ENCODE results near the gene SSX4B. TPM values are rescaled to one million over a fixed set of nuclear protein-coding genes. Genes with fewer than 3 reads are reported as not detected.
"Not testable (repeated sequence)": the region's sequence is repeated elsewhere in the genome, so short reads cannot be mapped to it uniquely, and the experiment has no call there.

Gene SSX4B
- total RNA-seq, 3 donors from 2014 or later: not detected

- H3K4me3 ChIP-seq; H3K36me3 ChIP-seq; H3K27me3 ChIP-seq; H3K4me1 ChIP-seq; H3K27ac ChIP-seq; intact Hi-C loops (cut with DNase I; ENCODE audit: low total_unique reads); H3K9me3 ChIP-seq; DNase-seq (ENCODE audit: low spot score in 2 of 2): not testable (repeated sequence)
Observed at GRCh38 chrX:48383239-48383638, 28.5 kb downstream of the SSX4B start, which contains the start of gene SSX4. TSS of gene SSX4 (plus strand) at chrX:48383539. CDS start at chrX:48384054, 515 bp downstream.

- H3K27ac ChIP-seq; intact Hi-C loops (cut with DNase I; ENCODE audit: low total_unique reads); H3K9me3 ChIP-seq; H3K4me3 ChIP-seq; H3K36me3 ChIP-seq; H3K4me1 ChIP-seq; H3K27me3 ChIP-seq; DNase-seq (ENCODE audit: low spot score in 2 of 2): not testable (repeated sequence)
Observed at GRCh38 chrX:48370408-48370807, 41.4 kb downstream of the SSX4B start.

- H3K4me1 ChIP-seq; H3K36me3 ChIP-seq; intact Hi-C loops (cut with DNase I; ENCODE audit: low total_unique reads); H3K4me3 ChIP-seq; DNase-seq (ENCODE audit: low spot score in 2 of 2); H3K27ac ChIP-seq; H3K27me3 ChIP-seq; H3K9me3 ChIP-seq: not testable (repeated sequence)
Observed at GRCh38 chrX:48367717-48368408, 43.9 kb downstream of the SSX4B start.

DNA sequence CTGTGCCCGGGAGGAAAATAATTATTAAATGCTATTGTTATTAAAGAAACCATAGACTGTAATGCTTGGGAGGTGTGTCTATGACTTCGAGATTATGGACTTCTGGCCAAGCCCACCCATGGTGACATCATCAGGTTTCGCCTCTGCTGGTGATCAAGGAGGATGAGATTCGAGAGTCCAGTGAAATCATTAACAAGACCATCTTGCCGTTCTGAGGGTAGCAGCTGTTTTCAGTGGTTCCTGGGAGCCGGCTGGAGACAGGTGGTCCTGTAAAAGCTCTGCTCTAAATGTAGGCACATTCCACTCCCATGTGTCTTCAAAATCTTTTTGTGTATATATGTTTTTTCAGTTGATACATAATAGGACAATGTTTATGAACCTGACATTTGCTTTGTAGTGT lies 52.5 kb downstream of the SSX4B start:
- H3K27ac ChIP-seq: not testable (repeated sequence)

GRCh38 chrX:48357681-48358080 lies 54.1 kb downstream of the SSX4B start:
- H3K4me3 ChIP-seq: no peak overlapping the region
- no peaks in the 10 kb centered on the region for H3K36me3 ChIP-seq
- H3K27me3 ChIP-seq: peaks cover 0 to 4% of the 10 kb centered on the region in 2 donors
- intact Hi-C loops (cut with DNase I; ENCODE audit: low total_unique reads): no loop called here
- H3K9me3 ChIP-seq: peaks cover 0 to 4% of the 10 kb centered on the region in 2 donors
- no peaks in the 10 kb centered on the region for H3K4me1 ChIP-seq
- no peak overlapping the region for H3K27ac ChIP-seq
- no peak for DNase-seq (ENCODE audit: low spot score in 2 of 2)
- no peak for TF ChIP-seq POLR2AphosphoS5 (IDR thresholded peaks at IDR 0.05)
- TF ChIP-seq, protein P1, sequence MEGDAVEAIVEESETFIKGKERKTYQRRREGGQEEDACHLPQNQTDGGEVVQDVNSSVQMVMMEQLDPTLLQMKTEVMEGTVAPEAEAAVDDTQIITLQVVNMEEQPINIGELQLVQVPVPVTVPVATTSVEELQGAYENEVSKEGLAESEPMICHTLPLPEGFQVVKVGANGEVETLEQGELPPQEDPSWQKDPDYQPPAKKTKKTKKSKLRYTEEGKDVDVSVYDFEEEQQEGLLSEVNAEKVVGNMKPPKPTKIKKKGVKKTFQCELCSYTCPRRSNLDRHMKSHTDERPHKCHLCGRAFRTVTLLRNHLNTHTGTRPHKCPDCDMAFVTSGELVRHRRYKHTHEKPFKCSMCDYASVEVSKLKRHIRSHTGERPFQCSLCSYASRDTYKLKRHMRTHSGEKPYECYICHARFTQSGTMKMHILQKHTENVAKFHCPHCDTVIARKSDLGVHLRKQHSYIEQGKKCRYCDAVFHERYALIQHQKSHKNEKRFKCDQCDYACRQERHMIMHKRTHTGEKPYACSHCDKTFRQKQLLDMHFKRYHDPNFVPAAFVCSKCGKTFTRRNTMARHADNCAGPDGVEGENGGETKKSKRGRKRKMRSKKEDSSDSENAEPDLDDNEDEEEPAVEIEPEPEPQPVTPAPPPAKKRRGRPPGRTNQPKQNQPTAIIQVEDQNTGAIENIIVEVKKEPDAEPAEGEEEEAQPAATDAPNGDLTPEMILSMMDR (IDR thresholded peaks at IDR 0.05): no peak
- no peak for TF ChIP-seq POLR2A (IDR thresholded peaks at IDR 0.05)

More for the DNA sequence above, 52.5 kb downstream of the SSX4B start:
- H3K4me1 ChIP-seq; DNase-seq (ENCODE audit: low spot score in 2 of 2); H3K36me3 ChIP-seq; intact Hi-C loops (cut with DNase I; ENCODE audit: low total_unique reads); H3K4me3 ChIP-seq; H3K9me3 ChIP-seq; H3K27me3 ChIP-seq: not testable (repeated sequence)

DNA sequence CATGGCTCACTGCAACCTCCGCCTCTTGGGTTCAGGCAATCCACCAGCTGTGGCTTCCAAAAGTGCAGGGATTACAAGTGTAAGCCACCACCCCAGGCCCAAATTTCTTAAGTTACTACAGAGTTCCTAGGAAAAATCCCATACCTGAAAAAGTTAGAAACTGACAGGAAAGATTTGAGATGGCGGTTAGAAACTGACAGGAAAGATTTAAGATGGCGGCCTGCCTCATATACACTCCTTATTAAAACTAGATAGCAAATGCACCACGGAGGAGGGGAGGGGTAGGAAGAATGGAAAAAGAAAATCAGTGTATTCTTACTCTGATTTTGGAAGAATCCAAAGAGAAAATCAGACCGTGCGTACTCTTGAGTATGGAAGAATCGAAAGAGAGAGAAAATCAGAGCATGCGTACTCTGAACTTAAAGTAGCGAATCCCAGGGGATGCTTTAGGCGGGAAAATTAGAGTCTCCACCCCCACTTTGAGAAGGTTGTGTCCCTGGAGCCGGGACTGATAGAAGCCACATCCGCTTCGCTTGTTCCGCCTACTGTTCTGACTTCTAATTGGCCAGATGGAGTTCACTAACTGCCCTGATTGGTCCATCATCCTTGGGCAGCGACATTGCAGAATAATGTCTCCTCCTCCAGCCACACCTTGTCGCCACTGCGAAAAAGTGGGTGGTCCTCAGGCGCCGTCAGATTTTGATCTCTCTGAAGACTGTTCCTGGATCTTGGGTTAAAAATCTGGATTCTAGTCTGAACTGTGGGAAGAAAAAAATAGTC lies 55.3 kb downstream of the SSX4B start, which contains the start of gene SSX3:
TSS of gene SSX3 (minus strand) at position 389 of the 780 bp plus-strand sequence. CDS start 1,454 bp downstream, outside the sequence.
- H3K36me3 ChIP-seq; H3K9me3 ChIP-seq; H3K4me3 ChIP-seq; DNase-seq (ENCODE audit: low spot score in 2 of 2); H3K4me1 ChIP-seq; intact Hi-C loops (cut with DNase I; ENCODE audit: low total_unique reads); H3K27me3 ChIP-seq; H3K27ac ChIP-seq: not testable (repeated sequence)

Other genes with a start within 250 kb of the SSX4B start
- gene SSX5, start 215.2 kb downstream of the SSX4B start, total RNA-seq: not detected
- gene SSX1, start 156.6 kb downstream of the SSX4B start, total RNA-seq: not detected
- gene SSX3, start 55.3 kb downstream of the SSX4B start, total RNA-seq: not detected
- gene SSX4, start 28.4 kb downstream of the SSX4B start, total RNA-seq: not detected
- 10 to 100 TPM in 1 of 3 donors, 1 to 10 TPM in 1, under 1 TPM in 1; 0.96 to 12.1 (median 3.8) TPM for gene SLC38A5, start 58.3 kb upstream of the SSX4B start, total RNA-seq
- gene FTSJ1, start 64.2 kb upstream of the SSX4B start, total RNA-seq: 10 to 100 TPM; 31.8 to 55.4 (median 34.8) TPM
- 10 to 100 TPM; 12.1 to 22.1 (median 17.0) TPM for gene PORCN, start 97.0 kb upstream of the SSX4B start, total RNA-seq
- 10 to 100 TPM; 20.3 to 22.0 (median 20.6) TPM for gene EBP, start 109.8 kb upstream of the SSX4B start, total RNA-seq
- gene TBC1D25, start 127.8 kb upstream of the SSX4B start, total RNA-seq: 10 to 100 TPM; 11.3 to 13.0 (median 12.5) TPM
- gene RBM3, start 162.5 kb upstream of the SSX4B start, total RNA-seq: 100 to 1,000 TPM; 152 to 328 (median 213) TPM
- gene WDR13, start 185.5 kb upstream of the SSX4B start, total RNA-seq: 100 to 1,000 TPM in 1 of 3 donors, 10 to 100 TPM in 2; 97.2 to 113 (median 97.7) TPM